IPS-NIHi7 (cell line): ENCODE results near the gene PLEKHG4B.
A peak's percentile ranks its signal among the peaks of the same experiment; 100 is the strongest.
"Not testable (repeated sequence)": the region's sequence is repeated elsewhere in the genome, so short reads cannot be mapped to it uniquely, and the experiment has no call there.

ENCODE experiments used
- DNase-seq: peaks from one replicate; pipeline ENCODE4 v3.0.0; 2012; ENCODE audit warnings: mixed read lengths; ENCODE audit errors: extremely low spot score

The PLEKHG4B gene

DNA sequence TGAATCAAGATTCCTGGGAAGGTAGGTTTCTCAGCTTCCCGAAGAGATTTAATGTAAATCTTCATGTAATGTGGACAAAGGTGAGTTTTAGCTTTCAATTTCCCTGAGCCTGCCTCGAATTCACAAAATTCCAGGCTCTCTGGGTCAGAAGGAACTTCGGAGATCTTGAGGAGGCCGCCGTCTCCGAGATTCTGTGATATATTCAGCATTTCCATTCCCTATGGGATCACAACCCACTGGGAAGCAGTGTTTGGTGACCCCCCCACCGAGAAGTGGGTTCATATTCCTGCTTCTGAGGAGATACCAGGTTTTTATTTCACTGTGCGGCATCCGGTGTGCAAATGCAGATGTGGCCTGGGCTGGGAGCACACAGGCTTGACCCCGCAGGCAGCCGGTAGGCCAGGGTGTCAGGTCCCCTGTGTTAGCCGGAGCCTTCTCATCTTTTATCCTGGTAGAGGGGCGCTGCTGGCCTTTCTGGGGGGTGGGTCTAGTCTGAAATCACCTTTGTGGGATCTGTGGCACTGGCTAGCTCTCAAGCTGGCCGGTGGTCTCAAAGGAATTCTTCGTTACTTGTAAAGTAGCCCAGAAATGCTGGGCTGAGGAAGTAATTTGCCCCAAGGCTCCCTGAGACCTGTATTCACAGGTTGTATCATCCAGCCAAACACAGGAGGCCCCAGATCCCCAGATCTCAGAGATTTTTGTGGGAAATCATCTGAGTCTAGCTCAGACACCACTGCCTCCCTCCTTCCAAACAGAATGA lies 1.4 kb downstream of the PLEKHG4B start:
- DNase-seq: no peak

GRCh38 chr5:94113-94892 lies 2.3 kb downstream of the PLEKHG4B start:
- DNase-seq: no peak

DNA sequence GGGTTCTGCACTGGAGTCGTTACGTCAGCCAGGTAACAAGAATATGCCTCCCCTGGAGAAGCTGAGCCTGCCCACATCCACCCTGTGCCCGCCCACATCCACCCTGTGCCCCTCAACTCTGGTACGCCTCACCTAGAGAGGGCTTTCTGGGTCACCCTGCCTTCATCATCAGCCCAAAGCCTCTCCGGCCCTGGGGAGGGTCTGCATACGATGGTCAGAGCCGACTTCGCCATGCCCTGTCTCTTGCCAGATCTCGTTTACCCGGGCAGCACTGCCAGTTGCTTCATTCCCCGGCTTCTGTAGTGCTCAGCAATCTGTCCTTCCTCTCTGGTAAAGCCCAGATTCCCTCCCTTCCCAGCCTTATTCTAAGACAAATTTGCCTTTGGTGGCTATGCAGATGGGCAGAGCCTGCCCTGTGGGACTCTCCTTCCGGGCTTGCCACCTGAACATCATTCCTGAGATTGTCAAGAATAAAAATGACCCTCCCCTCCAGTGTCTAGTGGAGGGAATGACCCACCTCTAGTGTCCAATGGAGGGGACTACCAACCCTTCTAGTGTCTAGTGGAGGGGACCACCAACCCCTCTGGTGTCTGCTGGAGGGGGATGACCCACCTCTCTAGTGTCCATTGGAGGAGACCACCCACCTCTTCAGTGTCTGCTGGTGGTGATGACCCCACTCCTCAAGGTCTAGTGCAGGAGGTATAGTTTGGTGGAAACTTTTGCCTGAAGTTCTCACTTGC lies 3.4 kb downstream of the PLEKHG4B start:
- DNase-seq: no peak

GRCh38 chr5:96976-97660 lies 5.2 kb downstream of the PLEKHG4B start:
- no peak for DNase-seq

DNA sequence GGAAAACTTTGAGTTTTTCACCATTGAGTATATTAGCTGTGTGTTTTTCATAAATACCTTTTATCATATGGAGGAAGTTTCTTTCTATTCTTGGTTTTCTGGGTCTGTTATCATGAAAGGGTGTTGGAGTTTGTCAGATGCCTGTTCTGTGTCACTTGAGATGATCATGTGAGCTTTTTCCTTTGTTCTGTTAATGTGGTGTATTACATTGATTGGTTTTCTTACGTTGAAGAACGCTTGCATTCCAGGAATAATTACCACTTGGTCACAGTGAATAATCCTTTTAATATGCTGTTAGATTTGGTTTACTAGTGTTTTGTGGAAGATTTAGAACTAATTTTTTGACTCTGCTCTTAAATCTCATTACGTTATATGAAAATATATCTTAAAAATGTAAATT lies 7.8 kb downstream of the PLEKHG4B start:
- DNase-seq: no peak

DNA sequence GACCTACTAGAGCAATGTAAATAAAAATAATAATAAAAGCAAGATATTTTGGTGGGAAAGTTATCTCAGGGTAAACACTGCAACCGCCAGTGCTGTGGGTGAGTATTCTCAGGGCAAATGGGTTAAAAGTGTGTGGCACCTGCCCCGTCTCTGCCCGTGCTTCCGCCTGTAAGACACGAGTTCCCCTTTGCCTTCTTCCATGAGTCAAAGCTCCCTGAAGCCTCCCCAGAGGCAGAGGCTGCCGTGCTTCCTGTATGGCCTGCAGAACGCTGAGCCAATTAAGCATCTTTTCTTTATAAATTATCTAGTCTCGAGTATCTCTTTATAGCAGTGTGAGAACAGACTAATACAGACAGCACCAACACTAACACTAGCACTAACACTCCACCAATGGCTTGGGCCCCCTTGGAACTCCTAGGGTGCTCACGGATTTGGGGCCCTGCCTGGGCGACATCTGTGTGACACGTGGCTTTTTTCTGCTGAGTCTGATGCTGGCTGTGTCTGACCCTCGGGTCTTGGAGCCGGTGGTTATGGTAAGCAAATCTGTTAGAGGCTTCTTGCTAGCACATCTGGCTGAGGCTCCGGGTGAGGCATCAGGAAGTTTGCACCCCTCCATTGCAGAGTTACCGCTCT lies 10.6 kb downstream of the PLEKHG4B start:
- peak; percentile 7 for DNase-seq

GRCh38 chr5:104106-104505 lies 12.1 kb downstream of the PLEKHG4B start:
- DNase-seq: not testable (repeated sequence)

DNA sequence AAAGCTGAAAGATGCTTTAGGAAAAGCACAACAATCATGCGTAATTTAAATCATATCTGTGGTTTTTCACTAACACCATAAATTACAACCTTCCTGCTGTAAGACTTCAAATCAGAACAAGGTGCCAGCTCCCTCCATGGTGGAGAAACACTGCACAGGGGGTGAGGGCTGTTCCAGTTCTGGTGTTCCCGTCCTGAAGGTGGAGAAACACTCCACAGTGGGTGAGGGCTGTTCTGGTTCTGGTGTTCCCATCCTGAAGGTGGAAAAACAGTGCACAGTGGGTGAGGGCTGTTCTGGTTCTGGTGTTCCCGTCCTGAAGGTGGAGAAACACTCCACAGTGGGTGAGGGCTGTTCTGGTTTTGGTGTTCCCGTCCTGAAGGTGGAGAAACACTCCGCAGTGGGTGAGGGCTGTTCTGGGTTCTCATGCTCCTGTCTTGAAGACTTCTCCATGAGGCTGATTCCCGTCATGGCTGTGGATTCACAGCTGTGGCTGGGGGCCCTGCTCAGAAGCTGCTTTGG lies 12.9 kb downstream of the PLEKHG4B start:
- DNase-seq: peak; percentile 7

GRCh38 chr5:105504-106070 lies 13.6 kb downstream of the PLEKHG4B start:
- peak; percentile 7 for DNase-seq

- peak; percentile 24 for DNase-seq
Observed at GRCh38 chr5:106587-106986, 14.6 kb downstream of the PLEKHG4B start.

DNA sequence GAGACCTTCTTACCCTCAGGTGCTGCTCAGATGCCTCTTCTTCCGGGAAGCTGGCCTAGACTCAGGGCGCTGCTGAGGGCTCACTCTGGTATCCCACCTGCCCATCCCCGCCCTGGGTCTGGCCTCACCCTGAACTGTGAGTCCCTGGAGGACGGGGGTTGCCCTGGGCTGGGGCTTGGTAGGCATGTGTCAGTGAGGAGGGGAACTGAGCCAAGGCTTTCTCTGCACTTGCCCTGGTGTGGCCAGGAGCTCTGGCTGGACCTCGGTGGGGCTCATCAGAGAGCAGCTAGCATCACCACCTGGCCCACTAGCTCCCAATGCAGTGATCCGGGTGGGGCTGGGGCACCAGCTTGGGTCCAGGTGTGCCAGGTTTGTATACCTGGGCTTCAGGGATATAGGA lies 15.6 kb downstream of the PLEKHG4B start:
- DNase-seq: peak; percentile 5

- no peak for DNase-seq
Observed at GRCh38 chr5:109826-110225, 17.9 kb downstream of the PLEKHG4B start.

DNA sequence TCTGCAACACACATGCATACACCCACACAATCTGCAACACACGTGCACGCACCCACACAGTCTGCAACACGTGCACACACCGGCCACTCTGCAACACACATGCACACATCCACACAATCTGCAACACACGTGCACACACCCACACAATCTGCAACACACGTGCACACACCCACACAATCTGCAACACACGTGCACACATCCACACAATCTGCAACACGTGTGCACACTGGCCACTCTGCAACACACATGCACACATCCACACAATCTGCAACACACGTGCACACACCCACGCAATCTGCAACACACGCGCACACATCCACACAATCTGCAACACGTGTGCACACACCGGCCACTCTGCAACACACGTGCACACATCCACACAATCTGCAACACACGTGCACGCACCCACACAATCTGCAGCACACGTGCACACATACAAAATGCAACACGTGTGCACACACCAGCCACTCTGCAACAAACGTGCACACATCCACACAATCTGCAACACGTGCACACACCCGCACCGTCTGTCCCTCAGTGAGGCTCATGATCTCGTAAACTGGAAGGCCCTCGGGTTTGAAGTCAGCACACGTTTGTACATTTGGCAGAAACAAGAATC lies 18.4 kb downstream of the PLEKHG4B start:
- no peak for DNase-seq

- no peak for DNase-seq
Observed at GRCh38 chr5:111171-111570, 19.2 kb downstream of the PLEKHG4B start.

DNA sequence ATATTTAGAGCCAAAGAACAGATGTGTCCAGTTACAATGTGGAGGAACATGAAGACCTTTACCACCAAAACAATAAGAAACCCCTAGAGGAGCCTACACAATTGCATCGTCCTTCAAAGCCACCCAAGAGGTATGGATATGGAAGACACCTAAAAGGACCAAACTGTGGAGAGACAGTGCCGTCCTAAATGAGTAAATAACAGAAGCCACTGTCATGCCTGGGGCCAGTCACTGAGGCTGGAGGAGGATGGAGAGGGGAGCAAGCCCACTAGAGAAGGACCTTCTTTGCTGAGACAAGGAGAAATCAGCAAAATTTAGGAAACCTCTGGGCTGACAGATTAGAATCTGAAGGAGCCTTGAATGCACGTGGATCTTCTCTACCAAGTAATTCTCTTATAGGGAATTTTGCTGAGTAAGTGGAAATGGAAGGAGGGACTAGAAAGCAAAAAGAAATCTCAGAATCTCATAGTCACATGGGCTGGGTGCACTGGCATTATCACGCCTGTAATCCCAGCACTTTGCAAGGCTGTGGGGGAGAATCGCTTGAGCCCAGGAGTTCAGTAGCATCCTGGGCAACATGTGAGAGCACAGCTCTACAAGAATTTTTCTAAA lies 27.6 kb downstream of the PLEKHG4B start:
- no peak for DNase-seq

DNA sequence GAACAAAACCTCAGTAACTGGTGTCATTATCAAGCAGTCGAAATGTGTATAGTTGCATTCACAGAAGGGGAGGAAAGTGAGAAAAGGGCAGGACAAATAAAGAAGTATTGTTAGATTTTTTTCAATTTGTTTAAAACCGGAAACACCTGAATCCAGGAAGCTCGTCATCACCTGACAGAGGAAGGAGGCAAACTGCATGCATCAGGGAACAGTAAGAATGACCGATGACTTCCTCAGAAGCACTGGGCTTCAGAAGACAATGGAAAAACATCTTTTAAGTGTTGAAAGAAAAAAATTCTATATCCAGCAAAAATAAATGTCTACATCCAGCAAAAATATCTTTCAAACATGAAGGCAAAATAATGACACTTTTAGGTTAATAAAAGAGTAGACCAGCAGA lies 29.5 kb downstream of the PLEKHG4B start:
- no peak for DNase-seq

DNA sequence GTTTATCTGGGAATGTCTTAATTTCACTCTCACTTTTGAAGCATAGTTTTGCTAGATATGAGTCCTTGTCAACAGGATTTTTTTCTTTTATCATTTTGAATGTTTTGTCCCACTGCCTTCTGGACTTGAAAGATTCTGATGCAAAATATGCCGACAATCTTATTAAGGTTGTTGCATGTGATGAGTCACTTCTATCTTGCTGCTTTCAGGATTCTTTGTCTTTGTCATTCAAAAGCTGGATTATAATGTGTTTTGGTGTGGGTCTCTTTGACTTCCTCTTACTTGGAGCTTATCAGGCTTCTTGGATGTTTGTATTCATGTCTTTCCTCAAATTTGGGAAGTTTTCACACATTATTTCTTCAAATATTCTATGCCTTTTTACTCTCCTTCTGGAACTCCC lies 33.8 kb downstream of the PLEKHG4B start:
- no peak for DNase-seq

DNA sequence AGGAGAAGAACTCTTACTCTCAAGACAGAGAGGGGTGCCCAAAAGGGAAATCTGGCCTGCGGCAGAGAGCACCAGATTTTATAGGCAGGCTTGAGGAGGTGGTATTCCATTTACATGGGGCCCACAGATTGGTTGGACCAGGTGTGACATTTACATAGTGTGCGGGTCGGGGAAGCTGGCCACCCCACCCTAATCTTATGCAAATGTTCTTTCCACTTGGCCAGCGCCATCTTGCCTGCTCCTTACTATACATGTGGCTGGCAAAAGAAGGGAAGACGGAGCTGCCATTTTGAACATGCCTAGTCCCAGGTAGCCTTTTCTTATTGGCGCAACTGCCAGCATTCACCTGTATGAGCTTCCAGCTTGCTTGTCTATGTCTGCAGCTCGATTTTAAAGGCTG lies 34.8 kb downstream of the PLEKHG4B start:
- DNase-seq: no peak

- DNase-seq: no peak
Observed at GRCh38 chr5:127886-128285, 35.9 kb downstream of the PLEKHG4B start.

DNA sequence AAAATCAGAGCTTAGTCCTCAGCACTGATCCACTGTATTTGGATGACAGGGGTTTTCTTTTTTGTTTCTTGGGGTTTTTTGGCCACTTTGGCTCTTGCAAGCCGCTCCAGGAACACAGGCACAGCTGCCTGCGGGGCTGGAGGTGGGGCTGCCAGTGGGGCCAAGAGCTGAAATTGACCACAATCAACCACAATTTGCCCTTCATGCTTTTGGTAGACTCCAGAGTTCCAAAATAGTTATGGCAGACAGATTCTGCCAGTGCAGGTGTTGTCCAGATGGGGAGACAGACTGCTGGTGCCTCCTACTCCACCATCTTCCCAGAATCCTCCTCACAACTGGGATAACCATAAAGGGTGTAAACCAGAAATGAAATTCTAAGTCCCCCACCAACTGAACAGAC lies 36.5 kb downstream of the PLEKHG4B start:
- no peak for DNase-seq
